ENCODE results near the gene TWF2.

- TF ChIP-seq POLR2A (IDR thresholded peaks at IDR 0.05; ENCODE audit: low read length), result no peak
- TF ChIP-seq GATA1 (IDR thresholded peaks at IDR 0.05; ENCODE audit: low read depth, low read length), result no peak
Observed at GRCh38 chr3:52288674-52289073, 49.7 kb upstream of the TWF2 start.
